MCF 10A (cell line): ENCODE results near the gene DBNDD1. TPM values are rescaled to one million over a fixed set of nuclear protein-coding genes. Genes with fewer than 3 reads are reported as not detected.

ENCODE experiments used
- BruUV-seq: library from RNA; stranded (reverse); fragments of 400-500 nt; replicated peaks from 2 replicates; lab custom pipeline; 2021; lab: Mats Ljungman, UMichigan
- CTCF ChIA-PET: fragments of 300-600 bp; sonication (Branson Sonifier 250); formaldehyde crosslinking; extraction: SDS; loops from one replicate; lab custom pipeline; 2021; ENCODE audit warnings: antibody characterized with exemption, inconsistent platforms; lab: Yijun Ruan, JAX
- POLR2A ChIA-PET: fragments of 300-600, 350-650 bp; sonication (Branson Sonifier 250); formaldehyde crosslinking; extraction: SDS; loops from one replicate; lab custom pipeline; 2020; ENCODE audit warnings: antibody characterized with exemption, inconsistent platforms; lab: Yijun Ruan, JAX
- DNase-seq: peaks from one replicate; pipeline ENCODE4 v3.0.0-alpha.2; 2018; ENCODE audit not compliant: unreplicated experiment
- H3K27ac Mint-ChIP-seq: one replicate; pipeline ENCODE4 v1.8.0; 2022; ENCODE audit warnings: mild to moderate bottlenecking, low read depth, mixed read lengths; ENCODE audit not compliant: unreplicated experiment
- H3K27me3 Mint-ChIP-seq: one replicate; pipeline ENCODE4 v1.8.0; 2022; ENCODE audit warnings: mixed read lengths; ENCODE audit not compliant: insufficient read depth, unreplicated experiment
- H3K36me3 Mint-ChIP-seq: one replicate; pipeline ENCODE4 v1.8.0; 2022; ENCODE audit warnings: mild to moderate bottlenecking, moderate library complexity, mixed read lengths; ENCODE audit not compliant: insufficient read depth, unreplicated experiment
- H3K4me1 Mint-ChIP-seq: one replicate; pipeline ENCODE4 v1.8.0; 2022; ENCODE audit warnings: mixed read lengths; ENCODE audit not compliant: insufficient read depth, unreplicated experiment
- H3K4me3 Mint-ChIP-seq: one replicate; pipeline ENCODE4 v1.8.0; 2022; ENCODE audit warnings: mild to moderate bottlenecking, moderate library complexity, mixed read lengths; ENCODE audit not compliant: unreplicated experiment
- H3K9me3 Mint-ChIP-seq: one replicate; pipeline ENCODE4 v1.8.0; 2022; ENCODE audit warnings: mixed read lengths; ENCODE audit not compliant: unreplicated experiment
- CTCF ChIP-seq: fragments of 200-600 bp; IDR thresholded peaks from one replicate; pipeline ENCODE4 v1.8.0; 2022; ENCODE audit warnings: antibody characterized with exemption, mild to moderate bottlenecking; ENCODE audit not compliant: unreplicated experiment
- intact Hi-C: fragments of 100-400 bp; cut with micrococcal nuclease; formaldehyde crosslinking; loops from 2 replicates; pipeline ENCODE4 v1.14.1; 2022
- total RNA-seq: library from RNA; stranded (reverse); gene quantifications from 2 replicates; pipeline ENCODE4 v1.2.3, GENCODE V29; 2022

DBNDD1 gene
- total RNA-seq, 1 experiment from 2014 or later = 3.5 TPM

GRCh38 chr16:89987169-89987568, 32.1 kb downstream of the DBNDD1 start:
- BruUV-seq = no TSS peak
- POLR2A ChIA-PET = no interaction called here

GRCh38 chr16:89986600-89986999, 32.7 kb downstream of the DBNDD1 start:
- no peaks in the 10 kb centered on the region for H3K27me3 Mint-ChIP-seq
- no peaks in the 10 kb centered on the region for H3K4me1 Mint-ChIP-seq
- H3K27ac Mint-ChIP-seq = no peak overlapping the region
- TF ChIP-seq CTCF = no peak
- BruUV-seq = no TSS peak
- ChIA-PET POLR2A (interaction anchor here (0.6 kb wide), 1 partner anchor 56 kb away, joined by 3 read pairs; no protein-coding TSS in a partner anchor), CTCF (no interaction called here)
- H3K36me3 Mint-ChIP-seq = peaks cover 54% of the 10 kb centered on the region
- H3K9me3 Mint-ChIP-seq = no peaks in the 10 kb centered on the region
- H3K4me3 Mint-ChIP-seq = no peak overlapping the region
- no peak for DNase-seq
- intact Hi-C loops = no loop called here

More at GRCh38 chr16:89987169-89987568, 32.1 kb downstream of the DBNDD1 start:
- DNase-seq = no peak
- H3K27me3 Mint-ChIP-seq = no peaks in the 10 kb centered on the region
- intact Hi-C loops = no loop called here
- no peak for TF ChIP-seq CTCF
- peaks cover 59% of the 10 kb centered on the region for H3K36me3 Mint-ChIP-seq
- CTCF ChIA-PET = no interaction called here
- H3K4me1 Mint-ChIP-seq = no peaks in the 10 kb centered on the region
- no peak overlapping the region for H3K27ac Mint-ChIP-seq
- H3K9me3 Mint-ChIP-seq = no peaks in the 10 kb centered on the region
- no peak overlapping the region for H3K4me3 Mint-ChIP-seq

GRCh38 chr16:89985219-89985618, 34.0 kb downstream of the DBNDD1 start:
- no peaks in the 10 kb centered on the region for H3K4me1 Mint-ChIP-seq

DNA sequence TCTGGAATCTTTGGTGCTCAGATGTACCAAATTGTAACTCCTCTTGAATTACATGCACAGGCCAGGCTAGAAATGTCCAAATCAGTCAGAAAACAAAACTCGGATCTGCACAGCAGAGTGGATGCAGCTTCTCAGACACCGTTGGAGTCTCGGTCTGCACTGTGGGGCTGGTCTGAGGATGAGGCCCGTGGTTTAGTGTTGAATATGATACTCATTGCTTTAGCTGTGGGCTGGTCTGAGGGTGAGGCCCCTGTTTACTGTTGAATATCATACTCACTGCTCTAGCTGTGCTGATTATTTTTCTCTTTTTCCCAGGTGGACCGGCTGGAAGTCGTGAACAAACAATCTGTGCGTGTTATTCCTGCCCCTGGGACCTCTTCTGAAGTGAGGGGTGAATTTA, 35.0 kb downstream of the DBNDD1 start:
- intact Hi-C loops = no loop called here

More at GRCh38 chr16:89985219-89985618, 34.0 kb downstream of the DBNDD1 start:
- POLR2A ChIA-PET = interaction anchor here (2.1 kb wide), 1 partner anchor 12 kb away, joined by 9 read pairs; no protein-coding TSS in a partner anchor
- no peak for DNase-seq
- Mint-ChIP-seq H3K27me3 (no peaks in the 10 kb centered on the region), H3K9me3 (no peaks in the 10 kb centered on the region), H3K36me3 (peaks cover 48% of the 10 kb centered on the region), H3K4me3 (no peak overlapping the region), H3K27ac (no peak overlapping the region)
- BruUV-seq = no TSS peak
- TF ChIP-seq CTCF = no peak
- CTCF ChIA-PET = interaction anchor here (0.6 kb wide), 2 partner anchors 12 to 55 kb away, joined by 4 to 5 read pairs; no protein-coding TSS in a partner anchor
- intact Hi-C loops = no loop called here

More for the DNA sequence above, 35.0 kb downstream of the DBNDD1 start:
- no TSS peak for BruUV-seq
- no peaks in the 10 kb centered on the region for H3K9me3 Mint-ChIP-seq
- CTCF ChIA-PET = no interaction called here
- H3K27ac Mint-ChIP-seq = no peak overlapping the region
- no peak overlapping the region for H3K4me3 Mint-ChIP-seq
- no peak for DNase-seq
- no peak for TF ChIP-seq CTCF
- POLR2A ChIA-PET = interaction anchor here (2.1 kb wide), 1 partner anchor 11 kb away, joined by 9 read pairs; no protein-coding TSS in a partner anchor
- H3K4me1 Mint-ChIP-seq = no peaks in the 10 kb centered on the region
- no peaks in the 10 kb centered on the region for H3K27me3 Mint-ChIP-seq
- peaks cover 48% of the 10 kb centered on the region for H3K36me3 Mint-ChIP-seq
